Muscle layer of colon (tissue), 2 donors: Measurements from ENCODE around the gene TCIRG1.

ENCODE experiments used
- H3K27ac ChIP-seq: one replicate; pipeline ENCODE4 v1.7.0; 2013; ENCODE audit warnings: low read depth, mild to moderate bottlenecking, low read length, moderate library complexity
- H3K27me3 ChIP-seq, 2 donors: one replicate each; pipeline ENCODE4 v1.7.0; 2013; ENCODE audit warnings: low read length in 2 of 2, mild to moderate bottlenecking in 2 of 2; ENCODE audit not compliant: insufficient read depth in 2 of 2, control insufficient read depth in 1 of 2
- H3K36me3 ChIP-seq: one replicate; pipeline ENCODE4 v1.7.0; 2013; ENCODE audit warnings: mild to moderate bottlenecking, low read length; ENCODE audit not compliant: insufficient read depth
- H3K4me1 ChIP-seq: one replicate; pipeline ENCODE4 v1.7.0; 2013; ENCODE audit warnings: mild to moderate bottlenecking, low read length; ENCODE audit not compliant: insufficient read depth
- H3K4me3 ChIP-seq, 2 donors: one replicate each; pipeline ENCODE4 v1.7.0; 2013; ENCODE audit warnings: low read length in 2 of 2, low read depth in 1 of 2, mild to moderate bottlenecking in 1 of 2, moderate library complexity in 1 of 2
- H3K9ac ChIP-seq: one replicate; pipeline ENCODE4 v1.7.0; 2013; ENCODE audit warnings: low read length
- H3K9me3 ChIP-seq: one replicate; pipeline ENCODE4 v1.7.0; 2013; ENCODE audit warnings: mild to moderate bottlenecking, low read length
- donor health status: abdominal sarcoma.
- donor health status: Adenocarcinoma of cecum.

The TCIRG1 gene

GRCh38 chr11:68014947-68015447, 23.8 kb upstream of the TCIRG1 start:
- no peaks in the 10 kb centered on the region for H3K9me3 ChIP-seq
- H3K36me3 ChIP-seq: no peaks in the 10 kb centered on the region
- no peak overlapping the region for H3K9ac ChIP-seq
- peaks cover 27% of the 10 kb centered on the region for H3K4me1 ChIP-seq
- H3K27me3 ChIP-seq: no peaks in the 10 kb centered on the region
- no peak overlapping the region for H3K27ac ChIP-seq
- H3K4me3 ChIP-seq: no peak overlapping the region

GRCh38 chr11:68015467-68015866, 23.4 kb upstream of the TCIRG1 start:
- Histone ChIP-seq H3K4me1 (peaks cover 22% of the 10 kb centered on the region), H3K27me3 (no peaks in the 10 kb centered on the region), H3K9me3 (no peaks in the 10 kb centered on the region), H3K36me3 (no peaks in the 10 kb centered on the region), H3K27ac (no peak overlapping the region), H3K9ac (no peak overlapping the region), H3K4me3 (no peak overlapping the region)

GRCh38 chr11:68016161-68016903, 22.5 kb upstream of the TCIRG1 start:
- H3K36me3 ChIP-seq: no peaks in the 10 kb centered on the region
- H3K4me1 ChIP-seq: peaks cover 13% of the 10 kb centered on the region
- no peak overlapping the region for H3K27ac ChIP-seq
- H3K9ac ChIP-seq: no peak overlapping the region
- H3K9me3 ChIP-seq: no peaks in the 10 kb centered on the region
- H3K27me3 ChIP-seq: no peaks in the 10 kb centered on the region
- no peak overlapping the region for H3K4me3 ChIP-seq

- no peaks in the 10 kb centered on the region for H3K27me3 ChIP-seq
- no peaks in the 10 kb centered on the region for H3K9me3 ChIP-seq
- H3K27ac ChIP-seq: no peak overlapping the region
- no peaks in the 10 kb centered on the region for H3K36me3 ChIP-seq
- no peak overlapping the region for H3K4me3 ChIP-seq
- peaks cover 11% of the 10 kb centered on the region for H3K4me1 ChIP-seq
- no peak overlapping the region for H3K9ac ChIP-seq
Observed at GRCh38 chr11:68016904-68017817, 21.7 kb upstream of the TCIRG1 start.

- Histone ChIP-seq H3K36me3 (no peaks in the 10 kb centered on the region), H3K27me3 (no peaks in the 10 kb centered on the region), H3K4me3 (no peak overlapping the region), H3K4me1 (peaks cover 11% of the 10 kb centered on the region), H3K9me3 (no peaks in the 10 kb centered on the region), H3K27ac (no peak overlapping the region), H3K9ac (no peak overlapping the region)
Observed at GRCh38 chr11:68017980-68018729, 20.7 kb upstream of the TCIRG1 start.

- Histone ChIP-seq H3K4me1 (peaks cover 10% of the 10 kb centered on the region), H3K9me3 (no peaks in the 10 kb centered on the region), H3K9ac (no peak overlapping the region), H3K4me3 (no peak overlapping the region), H3K36me3 (no peaks in the 10 kb centered on the region), H3K27ac (no peak overlapping the region), H3K27me3 (no peaks in the 10 kb centered on the region)
Observed at GRCh38 chr11:68018730-68019190, 20.1 kb upstream of the TCIRG1 start.

- Histone ChIP-seq H3K9ac (no peak overlapping the region), H3K4me1 (peaks cover 3% of the 10 kb centered on the region), H3K9me3 (no peaks in the 10 kb centered on the region), H3K4me3 (no peak overlapping the region), H3K27me3 (no peaks in the 10 kb centered on the region), H3K27ac (no peak overlapping the region), H3K36me3 (no peaks in the 10 kb centered on the region)
Observed at GRCh38 chr11:68019486-68019885, 19.3 kb upstream of the TCIRG1 start.

GRCh38 chr11:68020575-68020974, 18.2 kb upstream of the TCIRG1 start:
- Histone ChIP-seq H3K9ac (no peak overlapping the region), H3K27ac (no peak overlapping the region), H3K27me3 (no peaks in the 10 kb centered on the region), H3K4me3 (no peak overlapping the region), H3K36me3 (peaks cover 4% of the 10 kb centered on the region), H3K9me3 (no peaks in the 10 kb centered on the region), H3K4me1 (no peaks in the 10 kb centered on the region)

- Histone ChIP-seq H3K9me3 (no peaks in the 10 kb centered on the region), H3K9ac (no peak overlapping the region), H3K27ac (no peak overlapping the region), H3K4me3 (no peak overlapping the region), H3K36me3 (peaks cover 4% of the 10 kb centered on the region), H3K27me3 (no peaks in the 10 kb centered on the region), H3K4me1 (no peaks in the 10 kb centered on the region)
Observed at GRCh38 chr11:68021167-68021787, 17.5 kb upstream of the TCIRG1 start.

- Histone ChIP-seq H3K27me3 (no peaks in the 10 kb centered on the region), H3K9me3 (no peaks in the 10 kb centered on the region), H3K4me1 (no peaks in the 10 kb centered on the region), H3K36me3 (peaks cover 4% of the 10 kb centered on the region), H3K4me3 (no peak overlapping the region), H3K9ac (no peak overlapping the region), H3K27ac (no peak overlapping the region)
Observed at GRCh38 chr11:68022531-68022930, 16.3 kb upstream of the TCIRG1 start.

GRCh38 chr11:68024508-68024907, 14.3 kb upstream of the TCIRG1 start:
- no peak overlapping the region for H3K9ac ChIP-seq
- no peaks in the 10 kb centered on the region for H3K27me3 ChIP-seq
- H3K27ac ChIP-seq: no peak overlapping the region
- H3K4me3 ChIP-seq: no peak overlapping the region
- no peaks in the 10 kb centered on the region for H3K9me3 ChIP-seq
- H3K4me1 ChIP-seq: peaks cover 6% of the 10 kb centered on the region
- peaks cover 4% of the 10 kb centered on the region for H3K36me3 ChIP-seq
